ENCODE data around the gene NAT10.

DNA sequence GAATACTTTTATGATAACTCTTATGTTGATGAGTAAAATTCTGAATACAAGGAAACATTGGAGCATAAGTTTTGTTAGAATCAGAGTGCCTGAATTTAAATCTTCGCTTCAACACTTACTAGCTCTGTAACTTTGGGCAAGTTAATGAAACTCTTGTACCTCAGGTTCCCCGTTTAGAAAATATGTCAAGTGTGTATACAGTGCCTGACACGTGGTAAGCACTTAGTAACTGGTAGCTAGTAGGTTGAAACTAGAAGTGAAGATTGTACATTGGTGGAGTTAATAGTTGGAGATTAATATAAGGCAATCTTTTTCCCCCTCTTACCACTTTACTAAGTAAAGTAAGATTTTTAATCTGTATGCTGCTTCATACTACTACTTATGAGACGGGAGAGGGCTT is 24.8 kb upstream of the NAT10 start:
- no peak for TF ChIP-seq YY1 (IDR thresholded peaks at IDR 0.05; ENCODE audit: low read depth)
- TF ChIP-seq, protein P1, sequence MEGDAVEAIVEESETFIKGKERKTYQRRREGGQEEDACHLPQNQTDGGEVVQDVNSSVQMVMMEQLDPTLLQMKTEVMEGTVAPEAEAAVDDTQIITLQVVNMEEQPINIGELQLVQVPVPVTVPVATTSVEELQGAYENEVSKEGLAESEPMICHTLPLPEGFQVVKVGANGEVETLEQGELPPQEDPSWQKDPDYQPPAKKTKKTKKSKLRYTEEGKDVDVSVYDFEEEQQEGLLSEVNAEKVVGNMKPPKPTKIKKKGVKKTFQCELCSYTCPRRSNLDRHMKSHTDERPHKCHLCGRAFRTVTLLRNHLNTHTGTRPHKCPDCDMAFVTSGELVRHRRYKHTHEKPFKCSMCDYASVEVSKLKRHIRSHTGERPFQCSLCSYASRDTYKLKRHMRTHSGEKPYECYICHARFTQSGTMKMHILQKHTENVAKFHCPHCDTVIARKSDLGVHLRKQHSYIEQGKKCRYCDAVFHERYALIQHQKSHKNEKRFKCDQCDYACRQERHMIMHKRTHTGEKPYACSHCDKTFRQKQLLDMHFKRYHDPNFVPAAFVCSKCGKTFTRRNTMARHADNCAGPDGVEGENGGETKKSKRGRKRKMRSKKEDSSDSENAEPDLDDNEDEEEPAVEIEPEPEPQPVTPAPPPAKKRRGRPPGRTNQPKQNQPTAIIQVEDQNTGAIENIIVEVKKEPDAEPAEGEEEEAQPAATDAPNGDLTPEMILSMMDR (IDR thresholded peaks at IDR 0.05): no peak
- TF ChIP-seq, protein P2, sequence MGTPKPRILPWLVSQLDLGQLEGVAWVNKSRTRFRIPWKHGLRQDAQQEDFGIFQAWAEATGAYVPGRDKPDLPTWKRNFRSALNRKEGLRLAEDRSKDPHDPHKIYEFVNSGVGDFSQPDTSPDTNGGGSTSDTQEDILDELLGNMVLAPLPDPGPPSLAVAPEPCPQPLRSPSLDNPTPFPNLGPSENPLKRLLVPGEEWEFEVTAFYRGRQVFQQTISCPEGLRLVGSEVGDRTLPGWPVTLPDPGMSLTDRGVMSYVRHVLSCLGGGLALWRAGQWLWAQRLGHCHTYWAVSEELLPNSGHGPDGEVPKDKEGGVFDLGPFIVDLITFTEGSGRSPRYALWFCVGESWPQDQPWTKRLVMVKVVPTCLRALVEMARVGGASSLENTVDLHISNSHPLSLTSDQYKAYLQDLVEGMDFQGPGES (IDR thresholded peaks at IDR 0.05; ENCODE audit: low read depth, low read length): no peak

All from SK-N-SH (cell line).